Globus pallidus (tissue), 1 donor: Measurements from ENCODE around the gene GABARAPL1.

Experiments used
- DNase-seq: peaks from one replicate; pipeline ENCODE4 v3.0.0-alpha.2; 2015; ENCODE audit warnings: low spot score

Gene GABARAPL1

DNA sequence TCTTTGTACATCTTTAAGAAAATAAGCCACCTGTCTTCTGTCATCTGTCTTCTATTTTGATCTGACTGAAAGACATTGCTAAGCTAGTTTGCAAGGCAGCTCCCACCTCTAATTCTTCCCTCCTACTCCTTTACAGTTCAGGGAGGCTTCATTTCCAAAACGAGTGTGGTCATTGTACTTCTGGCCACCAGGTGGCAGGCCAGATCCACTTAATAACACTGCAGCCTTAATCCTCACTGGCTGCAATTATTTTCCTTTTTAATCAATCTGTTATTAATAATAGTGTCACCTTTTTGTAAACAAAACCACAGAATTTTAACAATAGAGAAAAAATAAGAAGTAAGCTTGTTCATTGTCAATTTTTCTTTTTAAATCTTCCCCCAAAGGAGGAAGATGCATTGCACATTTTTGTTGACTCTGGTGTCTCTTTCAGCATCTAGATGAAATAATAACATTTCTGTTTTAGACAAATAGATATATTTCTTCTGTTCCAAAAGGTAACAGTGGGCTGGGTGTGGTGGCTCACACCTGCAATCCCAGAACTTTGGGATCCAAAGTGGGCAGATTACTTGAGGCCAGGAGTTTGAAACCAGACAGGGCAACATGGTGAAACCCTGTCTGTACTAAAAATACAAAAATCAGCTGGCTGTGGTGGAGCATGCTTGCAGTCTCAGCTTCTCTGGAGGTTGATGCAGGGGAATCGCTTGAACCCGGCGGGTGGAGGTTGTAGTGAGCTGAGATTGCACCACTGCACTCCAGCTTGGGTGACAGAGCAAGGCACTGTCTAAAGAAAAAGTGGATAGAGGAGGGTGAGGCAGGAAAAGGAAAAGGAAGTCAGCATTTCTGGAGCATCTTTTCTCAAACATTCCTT lies 23.3 kb downstream of the GABARAPL1 start:
- peak; percentile 51 for DNase-seq

GRCh38 chr12:10236720-10237119 lies 24.0 kb downstream of the GABARAPL1 start:
- DNase-seq, result no peak

GRCh38 chr12:10238526-10238925 lies 25.8 kb downstream of the GABARAPL1 start:
- no peak for DNase-seq

GRCh38 chr12:10241290-10241689 lies 28.6 kb downstream of the GABARAPL1 start:
- no peak for DNase-seq

DNA sequence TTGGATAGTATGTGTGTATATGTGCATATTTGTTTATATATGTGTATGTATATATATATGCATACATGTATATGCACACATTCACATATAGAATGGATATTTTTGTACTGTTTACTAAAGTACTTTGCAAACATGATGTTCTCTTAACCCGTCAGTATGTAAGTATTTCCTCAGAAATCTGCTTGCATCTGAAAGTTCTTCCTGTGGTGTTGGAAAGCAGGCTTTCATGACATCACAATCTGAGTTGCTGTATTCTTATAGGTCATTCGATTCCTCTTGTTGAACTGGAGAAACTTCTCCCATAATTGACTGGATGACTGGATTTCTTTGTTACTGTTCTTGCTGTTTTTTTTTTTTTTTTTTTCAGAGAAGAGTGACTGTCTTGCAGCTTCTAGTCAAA lies 29.1 kb downstream of the GABARAPL1 start:
- no peak for DNase-seq

- DNase-seq, result no peak
These were observed 29.9 kb downstream of the GABARAPL1 start for GRCh38 chr12:10242539-10242938.

DNA sequence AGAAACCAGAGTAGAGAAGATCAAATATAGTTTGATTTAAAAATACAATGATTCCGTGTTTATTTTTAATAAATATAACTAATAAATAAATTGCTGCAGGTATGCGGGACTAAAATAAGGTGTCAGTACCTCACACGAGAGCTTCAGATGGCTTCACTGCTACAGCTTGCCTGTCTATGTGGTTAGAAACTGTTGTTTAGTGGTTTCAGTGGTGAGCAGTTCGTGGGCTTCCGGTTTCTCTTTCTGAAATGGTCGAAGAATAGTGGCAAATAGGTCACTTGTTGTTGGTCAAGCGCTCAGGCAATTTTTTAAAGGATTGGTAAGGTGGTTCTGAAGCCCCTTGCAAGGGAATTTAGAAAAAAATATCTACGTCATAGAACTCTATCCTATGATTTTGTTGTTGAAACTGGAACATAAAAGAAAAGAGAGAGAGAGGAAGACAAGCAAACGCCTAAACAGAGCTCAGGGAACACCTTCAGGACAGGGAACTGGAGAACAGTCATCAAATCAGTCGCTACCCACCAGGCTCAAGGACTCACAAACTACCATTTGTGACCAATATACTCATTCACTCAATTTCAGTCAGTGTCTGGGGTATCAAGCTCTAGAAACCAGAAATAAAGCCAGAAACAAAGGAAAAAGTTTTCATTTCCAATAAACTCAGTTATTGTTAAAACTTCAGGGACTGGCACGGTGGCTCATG lies 31.3 kb downstream of the GABARAPL1 start:
- DNase-seq, result no peak

GRCh38 chr12:10247436-10248058 lies 34.9 kb downstream of the GABARAPL1 start:
- no peak for DNase-seq

DNA sequence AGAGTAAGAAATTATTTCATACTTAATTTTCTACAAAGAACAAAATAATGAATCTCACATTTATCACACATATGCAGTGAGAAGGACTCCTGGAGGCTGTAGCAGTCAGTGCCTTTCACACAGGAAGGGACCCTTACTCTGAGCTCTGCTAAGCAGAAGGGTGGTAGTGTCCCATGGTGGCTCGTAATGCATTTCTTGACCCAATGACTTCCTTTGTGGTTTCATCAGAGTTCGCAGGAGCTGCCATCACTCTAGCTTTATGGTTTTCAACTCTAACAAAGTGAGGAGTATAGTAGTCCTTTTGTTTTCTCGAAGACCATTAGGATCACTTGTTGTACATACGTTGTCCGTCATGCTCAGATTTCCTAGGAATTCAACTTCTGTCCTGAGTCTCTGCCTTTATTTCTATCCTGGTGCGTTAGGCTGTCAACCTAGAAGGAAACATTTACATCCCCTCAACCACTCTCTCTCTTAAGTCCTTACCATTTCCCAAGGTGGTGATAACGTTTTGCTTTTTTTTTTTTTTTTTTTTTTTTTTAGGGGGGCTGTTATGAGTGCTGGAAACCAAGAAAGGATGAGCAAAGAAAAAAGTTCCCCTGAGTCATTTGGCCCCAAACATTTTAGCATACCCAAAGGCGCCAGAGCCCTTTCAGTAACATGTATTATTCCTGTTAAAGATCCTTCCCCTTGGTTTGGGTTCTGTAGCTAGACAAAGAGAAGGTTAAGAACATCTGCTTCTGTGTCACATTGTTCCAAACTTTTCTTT lies 37.2 kb downstream of the GABARAPL1 start:
- no peak for DNase-seq

DNA sequence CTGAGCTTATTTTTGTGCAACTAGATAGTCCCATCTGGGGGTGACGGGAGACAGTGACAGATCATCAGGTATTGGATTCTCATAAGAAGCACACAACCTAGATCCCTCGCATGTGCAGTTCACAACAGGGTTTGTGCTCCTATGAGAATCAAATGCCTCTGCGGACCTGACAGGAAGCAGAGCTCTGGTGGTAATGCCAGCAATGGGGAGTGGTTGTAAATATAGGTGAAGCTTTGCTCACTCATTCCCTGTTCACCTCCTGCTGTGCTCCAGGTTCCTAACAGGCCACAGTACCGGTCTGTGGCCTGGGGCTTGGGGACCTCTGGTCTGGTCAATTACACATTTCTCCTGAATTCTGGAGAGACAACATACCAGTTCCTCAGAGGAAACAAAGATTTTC lies 39.0 kb downstream of the GABARAPL1 start:
- no peak for DNase-seq

- DNase-seq, result no peak
These were observed 39.5 kb downstream of the GABARAPL1 start for GRCh38 chr12:10252201-10252600.

DNA sequence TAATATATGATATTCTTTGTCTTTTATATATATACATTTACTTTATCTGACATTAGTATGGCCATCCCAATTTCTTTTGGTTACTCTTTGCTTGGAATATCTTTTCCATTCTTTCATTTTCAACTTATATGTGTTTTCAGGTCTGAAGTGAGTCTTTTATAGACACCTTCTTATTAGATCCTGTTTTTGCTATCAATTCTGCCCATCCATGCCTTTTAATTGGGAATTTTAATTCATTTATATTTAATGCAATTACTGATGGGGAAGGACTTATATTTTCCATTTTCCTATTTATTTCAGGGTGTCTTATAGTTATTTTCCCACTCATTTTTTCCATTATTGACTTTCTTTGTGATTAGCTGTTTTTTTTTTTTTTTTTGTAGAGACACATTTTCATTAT lies 43.4 kb downstream of the GABARAPL1 start:
- no peak for DNase-seq

DNA sequence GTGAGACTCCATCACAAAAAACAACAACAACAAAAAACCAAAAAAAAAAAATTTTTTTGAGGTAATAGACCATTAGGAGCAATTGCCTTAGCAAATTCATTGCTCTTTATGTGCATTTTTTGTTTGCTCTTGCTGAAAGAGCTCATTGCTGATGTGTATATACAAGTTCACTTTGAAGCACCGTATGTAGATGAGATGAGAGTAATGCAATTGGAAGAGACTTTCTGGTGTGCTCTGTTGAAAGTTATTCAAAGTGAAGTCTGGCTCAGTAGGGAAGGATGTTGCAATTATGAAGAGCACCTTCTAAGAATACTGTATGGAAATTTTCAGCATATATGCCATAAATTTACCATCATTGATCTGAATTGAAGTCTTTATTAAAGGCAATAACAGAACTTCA lies 48.2 kb downstream of the GABARAPL1 start:
- DNase-seq, result no peak

- DNase-seq, result no peak
These were observed 55.4 kb downstream of the GABARAPL1 start for GRCh38 chr12:10268037-10268436.

- no peak for DNase-seq
These were observed 59.8 kb downstream of the GABARAPL1 start for GRCh38 chr12:10272467-10272866.
